Measurements from ENCODE around the gene SOST.

Gene SOST

DNA sequence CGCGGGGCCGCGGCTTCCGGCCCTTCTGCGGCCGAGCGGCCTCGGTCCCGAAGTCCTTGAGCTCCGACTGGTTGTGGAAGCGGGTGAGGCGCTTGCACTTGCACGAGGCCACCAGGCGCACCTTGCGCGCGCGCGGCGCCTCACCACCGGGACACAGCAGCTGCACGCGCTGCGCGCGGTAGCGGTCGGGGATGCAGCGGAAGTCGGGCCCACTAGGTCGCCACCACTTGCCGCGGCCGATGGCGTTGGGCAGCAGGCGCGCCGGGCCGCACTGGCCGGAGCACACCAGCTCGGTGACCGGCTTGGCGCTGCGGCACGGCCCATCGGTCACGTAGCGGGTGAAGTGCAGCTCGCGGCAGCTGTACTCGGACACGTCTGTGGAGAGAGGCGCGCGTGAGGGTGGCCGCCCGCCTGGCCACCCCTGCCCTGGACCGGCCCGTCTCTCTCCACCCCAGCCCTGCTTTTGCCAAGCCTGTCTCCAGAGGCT lies 3.2 kb downstream of the SOST start:
- no peak overlapping the region for H3K27ac ChIP-seq
- TF ChIP-seq CTCF (conservative IDR thresholded peaks at IDR 0.05), result 0 out of 2 replicates have a peak, but pooled peaks have one; percentile 13

GRCh38 chr17:43754947-43755346 lies 3.6 kb downstream of the SOST start:
- TF ChIP-seq CTCF (conservative IDR thresholded peaks at IDR 0.05), result no peak
- no peak overlapping the region for H3K27ac ChIP-seq

GRCh38 chr17:43753493-43754129 lies 5.0 kb downstream of the SOST start:
- TF ChIP-seq CTCF (conservative IDR thresholded peaks at IDR 0.05), result no peak
- H3K27ac ChIP-seq, result no peak overlapping the region

DNA sequence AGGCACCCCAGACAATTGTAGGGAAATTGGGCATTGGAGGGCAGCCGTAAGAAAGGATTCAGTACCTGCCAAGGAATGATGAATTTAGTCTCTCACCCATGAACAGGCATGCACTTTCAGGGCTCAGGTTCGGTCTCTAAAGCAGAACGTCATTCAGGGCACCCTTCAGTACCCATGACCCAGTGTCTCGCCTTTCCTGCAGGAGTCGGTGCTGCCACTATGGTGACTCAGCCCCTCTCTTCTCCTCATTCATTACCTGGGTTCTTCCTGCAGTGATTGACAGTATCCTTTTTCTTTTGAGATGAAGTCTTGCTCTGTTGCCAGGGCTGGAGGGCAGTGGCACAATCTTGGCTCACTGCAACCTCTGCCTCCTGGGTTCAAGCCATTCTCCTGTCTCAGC lies 8.4 kb downstream of the SOST start:
- no peak overlapping the region for H3K27ac ChIP-seq

DNA sequence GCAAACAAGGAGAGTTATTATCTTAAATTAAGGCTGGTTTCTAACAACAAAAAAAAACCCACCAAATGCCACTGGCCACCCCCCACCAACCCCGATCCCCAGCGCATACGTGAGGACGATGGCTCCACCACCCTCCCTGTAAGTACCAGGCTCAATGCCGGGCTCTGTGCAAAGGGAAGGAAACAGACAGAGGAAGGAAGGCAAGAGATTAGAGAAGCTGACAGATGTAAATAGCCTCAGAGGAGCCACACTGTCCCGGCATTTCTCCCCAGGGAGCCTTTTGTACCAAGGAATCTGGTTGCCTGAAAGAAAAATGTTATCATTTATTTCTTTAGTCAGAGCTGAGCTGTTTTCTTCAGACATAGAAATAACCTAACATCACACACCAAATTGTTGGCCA lies 13.1 kb downstream of the SOST start:
- TF ChIP-seq CTCF (conservative IDR thresholded peaks at IDR 0.05), result no peak
- no peak overlapping the region for H3K27ac ChIP-seq

More for the DNA sequence above, 8.4 kb downstream of the SOST start:
- TF ChIP-seq CTCF (conservative IDR thresholded peaks at IDR 0.05), result no peak

DNA sequence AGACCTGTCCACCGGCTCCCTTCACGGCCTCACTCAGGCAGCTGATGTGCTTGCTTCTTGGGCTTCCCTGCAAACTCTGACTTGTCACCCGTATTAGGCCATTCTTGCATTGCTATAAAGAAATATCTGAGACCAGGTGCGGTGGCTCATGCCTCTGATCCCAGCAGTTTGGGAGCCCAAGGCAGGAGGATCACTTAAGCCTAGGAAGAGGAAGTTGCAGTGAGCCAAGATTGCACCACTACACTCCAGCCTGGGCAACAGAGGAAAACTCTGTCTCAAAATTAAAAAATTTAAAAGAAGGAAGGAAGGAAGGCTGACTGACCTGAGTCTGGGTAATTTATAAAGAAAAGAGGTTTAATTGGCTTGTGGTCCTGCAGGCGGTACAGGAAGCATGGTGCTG lies 17.0 kb downstream of the SOST start:
- no peak for TF ChIP-seq CTCF (conservative IDR thresholded peaks at IDR 0.05)
- H3K27ac ChIP-seq, result no peak overlapping the region

DNA sequence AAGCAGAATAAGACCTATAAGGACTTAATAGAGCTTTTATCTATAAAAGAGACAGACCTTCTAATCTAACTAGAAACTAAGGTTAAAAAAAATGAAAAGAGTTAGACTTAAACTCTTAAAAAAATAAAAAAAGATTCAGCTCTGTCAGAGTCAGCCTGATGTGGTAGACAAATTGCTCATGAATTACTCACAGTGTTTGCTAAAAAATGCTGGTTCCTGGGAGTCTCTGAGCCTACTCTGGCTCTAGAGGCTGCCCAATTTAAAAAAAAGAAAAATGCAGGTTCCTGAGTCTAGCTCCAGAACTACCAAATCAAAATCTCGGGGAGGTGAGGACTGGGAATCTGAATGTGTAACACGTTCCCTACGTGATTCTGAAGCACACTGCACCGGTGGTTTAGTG lies 18.1 kb downstream of the SOST start:
- TF ChIP-seq CTCF (conservative IDR thresholded peaks at IDR 0.05), result no peak
- H3K27ac ChIP-seq, result no peak overlapping the region

Measured in VCaP (cell line).